CD4-positive, alpha-beta T cell (primary cell): ENCODE measurements around the gene MEGF11. TPM values are rescaled to one million over a fixed set of nuclear protein-coding genes. Genes with fewer than 3 reads are reported as not detected.

Source experiments
- ATAC-seq: fragments of 200-7000 bp; cut with Tn5 transposase; one replicate; pipeline ENCODE4 v1.10.0; 2022; ENCODE audit warnings: mild to moderate bottlenecking; ENCODE audit not compliant: poor library complexity
- CTCF ChIA-PET: fragments of 350-600 bp; sonication (Branson Sonifier 250); formaldehyde crosslinking; loops from one replicate; lab custom pipeline; 2021; ENCODE audit warnings: antibody characterized with exemption, inconsistent platforms; lab: Charles Lee
- POLR2A ChIA-PET: fragments of 350-600 bp; sonication (Branson Sonifier 250); formaldehyde crosslinking; loops from one replicate; lab custom pipeline; 2021; ENCODE audit warnings: antibody characterized with exemption, inconsistent platforms; lab: Charles Lee
- DNase-seq, 14 experiments: peaks; one replicate each; pipeline ENCODE4 v3.0.0-alpha.2; 2013 to 2020; ENCODE audit warnings: mixed read lengths in 2 of 14
- H3K27ac ChIP-seq, 2 donors: one replicate each; pipeline versions ENCODE4 v1.5.1 to v1.7.0; 2013; ENCODE audit warnings: low read length in 2 of 2, low read depth in 1 of 2, mild to moderate bottlenecking in 1 of 2
- H3K27me3 ChIP-seq, 2 experiments: 1 replicate in 1 of 2; 2 replicates in 1 of 2; pipeline versions ENCODE4 v1.6.1 to v1.7.0; 2013; ENCODE audit warnings: low read length in 2 of 2, control low read depth in 1 of 2, mild to moderate bottlenecking in 1 of 2, moderate library complexity in 1 of 2; ENCODE audit not compliant: insufficient read depth in 2 of 2, control insufficient read depth in 1 of 2
- H3K36me3 ChIP-seq: one replicate; pipeline ENCODE4 v1.6.1; 2013; ENCODE audit warnings: low read length, control low read depth; ENCODE audit not compliant: insufficient read depth
- H3K4me1 ChIP-seq: one replicate; pipeline ENCODE4 v1.6.1; 2013; ENCODE audit warnings: low read length, control low read depth; ENCODE audit not compliant: insufficient read depth
- H3K4me3 ChIP-seq: one replicate; pipeline ENCODE4 v1.5.1; 2013; ENCODE audit warnings: mild to moderate bottlenecking, low read length, moderate library complexity
- H3K9me3 ChIP-seq, 2 experiments: 1 replicate in 1 of 2; 2 replicates in 1 of 2; pipeline versions ENCODE4 v1.6.1 to v1.7.0; 2013; ENCODE audit warnings: low read length in 2 of 2, mild to moderate bottlenecking in 2 of 2, control low read depth in 1 of 2, moderate library complexity in 1 of 2; ENCODE audit not compliant: control insufficient read depth in 1 of 2, insufficient read depth in 1 of 2
- H3K27ac Mint-ChIP-seq: one replicate; pipeline ENCODE4 v1.8.0; 2020; ENCODE audit warnings: mixed read lengths
- H3K27me3 Mint-ChIP-seq: one replicate; pipeline ENCODE4 v1.8.0; 2021; ENCODE audit warnings: mixed read lengths
- H3K36me3 Mint-ChIP-seq: one replicate; pipeline ENCODE4 v1.8.0; 2021; ENCODE audit warnings: low read depth, mixed read lengths
- H3K4me1 Mint-ChIP-seq: one replicate; pipeline ENCODE4 v1.8.0; 2021; ENCODE audit warnings: low read depth, mixed read lengths
- H3K4me3 Mint-ChIP-seq: one replicate; pipeline ENCODE4 v1.8.0; 2020; ENCODE audit warnings: mild to moderate bottlenecking, mixed read lengths
- H3K9me3 Mint-ChIP-seq: one replicate; pipeline ENCODE4 v1.8.0; 2020; ENCODE audit warnings: mixed read lengths
- CTCF ChIP-seq: fragments of 200-600 bp; IDR thresholded peaks from one replicate; pipeline ENCODE4 v1.8.0; 2022; ENCODE audit warnings: antibody characterized with exemption, mild to moderate bottlenecking
- intact Hi-C, 2 experiments: fragments of 100-400 bp; cut with DNase I in 1 of 2; cut with micrococcal nuclease in 1 of 2; formaldehyde crosslinking; loops; one replicate each; pipeline versions ENCODE4 v1.15.1 to v1.9.0; 2023 to 2025; cut with DNase I, micrococcal nuclease
- total RNA-seq, 174 experiments: library from RNA in 2 of 174; stranded (reverse) in 2 of 174; gene quantifications; one replicate each; pipeline ENCODE4 v1.2.3 and lab custom pipeline; 2021 to 2026

MEGF11 gene
- total RNA-seq, 2 experiments from 2014 or later = not detected

- Histone ChIP-seq H3K27me3 (no peaks in the 10 kb centered on the region), H3K4me1 (no peaks in the 10 kb centered on the region), H3K9me3 (no peaks in the 10 kb centered on the region), H3K36me3 (no peaks in the 10 kb centered on the region), H3K27ac (no peak overlapping the region), H3K4me3 (no peak overlapping the region)
- ATAC-seq = no peak
- CTCF ChIA-PET = no interaction called here
- no peaks in the 10 kb centered on the region for H3K27me3 Mint-ChIP-seq
- no peak for TF ChIP-seq CTCF
- H3K4me3 Mint-ChIP-seq = no peak overlapping the region
- no peaks in the 10 kb centered on the region for H3K9me3 Mint-ChIP-seq
- H3K27ac Mint-ChIP-seq = no peak overlapping the region
- no peaks in the 10 kb centered on the region for H3K4me1 Mint-ChIP-seq
- intact Hi-C loops = no loop called here
- POLR2A ChIA-PET = no interaction called here
- H3K36me3 Mint-ChIP-seq = no peaks in the 10 kb centered on the region
- no peak for DNase-seq
Measured at GRCh38 chr15:66070220-66070934, 183.2 kb downstream of the MEGF11 start.

- DNase-seq (no peak), ATAC-seq (no peak)
- Histone ChIP-seq H3K4me1 (no peaks in the 10 kb centered on the region), H3K36me3 (no peaks in the 10 kb centered on the region), H3K9me3 (no peaks in the 10 kb centered on the region), H3K4me3 (no peak overlapping the region), H3K27me3 (no peaks in the 10 kb centered on the region), H3K27ac (no peak overlapping the region)
- intact Hi-C loops = no loop called here
- Mint-ChIP-seq H3K27me3 (no peaks in the 10 kb centered on the region), H3K4me3 (no peak overlapping the region), H3K36me3 (no peaks in the 10 kb centered on the region), H3K9me3 (no peaks in the 10 kb centered on the region), H3K4me1 (no peaks in the 10 kb centered on the region), H3K27ac (no peak overlapping the region)
- ChIA-PET POLR2A (no interaction called here), CTCF (no interaction called here)
- no peak for TF ChIP-seq CTCF
Measured at GRCh38 chr15:66069751-66070150, 183.8 kb downstream of the MEGF11 start.

GRCh38 chr15:66068801-66069200 lies 184.7 kb downstream of the MEGF11 start:
- ATAC-seq = no peak
- ChIA-PET POLR2A (no interaction called here), CTCF (no interaction called here)
- Mint-ChIP-seq H3K36me3 (no peaks in the 10 kb centered on the region), H3K4me3 (no peak overlapping the region), H3K9me3 (no peaks in the 10 kb centered on the region), H3K27ac (no peak overlapping the region), H3K4me1 (no peaks in the 10 kb centered on the region), H3K27me3 (no peaks in the 10 kb centered on the region)
- TF ChIP-seq CTCF = no peak
- intact Hi-C loops = no loop called here
- Histone ChIP-seq H3K9me3 (no peaks in the 10 kb centered on the region), H3K4me3 (no peak overlapping the region), H3K27me3 (no peaks in the 10 kb centered on the region), H3K4me1 (no peaks in the 10 kb centered on the region), H3K27ac (no peak overlapping the region), H3K36me3 (no peaks in the 10 kb centered on the region)
- DNase-seq = no peak
